ENCODE data around the gene ARHGEF6. TPM values are rescaled to one million over a fixed set of nuclear protein-coding genes. Genes with fewer than 3 reads are reported as not detected.

ARHGEF6 gene
- total RNA-seq, 1 donor, result 10.0 TPM

- TF ChIP-seq, protein P1, sequence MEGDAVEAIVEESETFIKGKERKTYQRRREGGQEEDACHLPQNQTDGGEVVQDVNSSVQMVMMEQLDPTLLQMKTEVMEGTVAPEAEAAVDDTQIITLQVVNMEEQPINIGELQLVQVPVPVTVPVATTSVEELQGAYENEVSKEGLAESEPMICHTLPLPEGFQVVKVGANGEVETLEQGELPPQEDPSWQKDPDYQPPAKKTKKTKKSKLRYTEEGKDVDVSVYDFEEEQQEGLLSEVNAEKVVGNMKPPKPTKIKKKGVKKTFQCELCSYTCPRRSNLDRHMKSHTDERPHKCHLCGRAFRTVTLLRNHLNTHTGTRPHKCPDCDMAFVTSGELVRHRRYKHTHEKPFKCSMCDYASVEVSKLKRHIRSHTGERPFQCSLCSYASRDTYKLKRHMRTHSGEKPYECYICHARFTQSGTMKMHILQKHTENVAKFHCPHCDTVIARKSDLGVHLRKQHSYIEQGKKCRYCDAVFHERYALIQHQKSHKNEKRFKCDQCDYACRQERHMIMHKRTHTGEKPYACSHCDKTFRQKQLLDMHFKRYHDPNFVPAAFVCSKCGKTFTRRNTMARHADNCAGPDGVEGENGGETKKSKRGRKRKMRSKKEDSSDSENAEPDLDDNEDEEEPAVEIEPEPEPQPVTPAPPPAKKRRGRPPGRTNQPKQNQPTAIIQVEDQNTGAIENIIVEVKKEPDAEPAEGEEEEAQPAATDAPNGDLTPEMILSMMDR (IDR thresholded peaks at IDR 0.05; ENCODE audit: insufficient read depth, low read length), result no peak
- no peak for DNase-seq (ENCODE audit: low read depth)
- no peak overlapping the region for H3K4me3 ChIP-seq (ENCODE audit: low read depth, low read length)
These were observed 19.3 kb downstream of the ARHGEF6 start for GRCh38 chrX:136761421-136761820.

- TF ChIP-seq, protein P1 (IDR thresholded peaks at IDR 0.05; ENCODE audit: insufficient read depth, low read length), result no peak
- no peak overlapping the region for H3K4me3 ChIP-seq (ENCODE audit: low read depth, low read length)
- no peak for DNase-seq (ENCODE audit: low read depth)
These were observed 20.8 kb downstream of the ARHGEF6 start for GRCh38 chrX:136759968-136760367.

GRCh38 chrX:136755411-136755810 is 25.3 kb downstream of the ARHGEF6 start:
- TF ChIP-seq, protein P1 (IDR thresholded peaks at IDR 0.05; ENCODE audit: insufficient read depth, low read length), result no peak
- H3K4me3 ChIP-seq (ENCODE audit: low read depth, low read length), result no peak overlapping the region
- DNase-seq (ENCODE audit: low read depth), result no peak

DNA sequence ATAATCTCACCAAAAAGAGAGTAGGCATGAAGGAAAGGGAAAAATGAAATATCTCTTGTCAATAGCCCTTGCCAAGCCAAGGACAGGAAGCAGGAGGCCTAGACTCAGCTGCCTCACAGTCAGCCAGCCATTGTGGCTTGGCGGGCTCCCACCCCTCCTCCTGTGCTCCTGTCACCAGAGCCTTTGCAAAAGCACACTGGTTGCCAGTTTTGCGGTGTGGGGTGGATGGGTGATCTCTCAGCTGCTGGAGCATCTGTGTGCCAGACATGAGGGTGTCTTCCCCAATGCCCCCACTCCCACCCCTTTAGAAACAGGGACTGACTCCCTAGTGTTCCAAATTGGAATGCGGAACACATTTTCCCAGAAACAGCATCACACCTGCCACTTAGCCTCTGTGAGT is 26.1 kb downstream of the ARHGEF6 start:
- no peak for DNase-seq (ENCODE audit: low read depth)
- no peak overlapping the region for H3K4me3 ChIP-seq (ENCODE audit: low read depth, low read length)
- TF ChIP-seq, protein P1 (IDR thresholded peaks at IDR 0.05; ENCODE audit: insufficient read depth, low read length), result no peak

- DNase-seq (ENCODE audit: low read depth), result peak; percentile 45
- TF ChIP-seq, protein P1 (IDR thresholded peaks at IDR 0.05; ENCODE audit: insufficient read depth, low read length), result no peak
These were observed 27.9 kb downstream of the ARHGEF6 start for GRCh38 chrX:136752796-136753195.

DNA sequence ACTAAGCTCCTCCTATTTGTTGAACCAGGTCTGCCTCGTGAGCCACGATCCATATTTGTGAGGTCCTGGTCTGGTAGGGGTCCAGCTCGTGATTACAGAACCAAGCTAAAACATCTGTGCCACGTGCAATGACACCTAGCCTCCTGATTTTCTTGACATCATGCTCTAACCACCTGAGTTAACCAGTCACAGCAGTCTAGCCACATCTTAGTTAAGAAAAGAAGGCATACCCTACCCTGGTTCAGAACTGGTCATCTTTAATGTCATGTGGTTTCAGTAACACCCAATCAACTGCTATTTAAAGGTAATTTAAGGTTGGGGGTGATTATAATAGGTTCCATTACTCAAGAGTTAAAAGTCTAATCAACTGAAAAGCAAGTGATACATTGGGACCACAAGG is 28.4 kb downstream of the ARHGEF6 start:
- H3K4me3 ChIP-seq (ENCODE audit: low read depth, low read length), result no peak overlapping the region
- TF ChIP-seq, protein P1 (IDR thresholded peaks at IDR 0.05; ENCODE audit: insufficient read depth, low read length), result no peak
- no peak for DNase-seq (ENCODE audit: low read depth)

More at GRCh38 chrX:136752796-136753195, 27.9 kb downstream of the ARHGEF6 start:
- H3K4me3 ChIP-seq (ENCODE audit: low read depth, low read length), result no peak overlapping the region

DNA sequence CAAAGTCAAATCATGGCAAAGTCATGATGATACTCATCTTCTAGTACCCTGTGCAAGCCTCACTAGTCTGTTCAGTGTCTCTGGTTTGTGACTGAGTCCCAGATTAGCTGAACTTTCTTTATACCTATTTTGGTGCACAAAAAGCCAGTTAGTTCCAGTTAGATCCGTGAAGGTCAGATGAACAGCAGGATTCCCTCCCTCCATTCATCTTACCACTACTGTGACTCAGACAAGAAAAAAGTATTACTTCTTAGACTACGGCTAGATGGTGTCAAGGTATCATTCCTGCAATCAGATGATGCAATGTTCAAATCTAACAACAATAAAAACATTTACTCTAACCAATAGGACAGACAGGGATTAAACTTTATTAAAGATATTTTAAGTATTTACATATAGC is 30.4 kb downstream of the ARHGEF6 start:
- DNase-seq (ENCODE audit: low read depth), result no peak
- TF ChIP-seq, protein P1 (IDR thresholded peaks at IDR 0.05; ENCODE audit: insufficient read depth, low read length), result no peak
- no peak overlapping the region for H3K4me3 ChIP-seq (ENCODE audit: low read depth, low read length)

Measured in fibroblast of the aortic adventitia (primary cell).